Frontal cortex (tissue), 4 donors: Measurements from ENCODE around the gene DPP10. TPM values are rescaled to one million over a fixed set of nuclear protein-coding genes. Genes with fewer than 3 reads are reported as not detected.

Experiments used
- DNase-seq, 2 donors: peaks; one replicate each; pipeline ENCODE4 v3.0.0; 2012; ENCODE audit warnings: low spot score in 2 of 2
- FAIRE-seq: peaks from 2 replicates; lab custom pipeline; 2012; peaks lifted over from hg19 to GRCh38; lab: Jason Lieb, UNC
- total RNA-seq: library from RNA; depleted of rRNA; stranded (reverse); fragments of >200 nt; gene quantifications from one replicate; pipeline ENCODE4 v1.2.3, GENCODE V29; 2014
- donor health status: control.
- donor health status: control.
- donor health status: control.

DPP10 gene
- total RNA-seq, 1 donor from 2014 or later: 74.6 TPM

GRCh38 chr2:114577657-114578056 is 135.2 kb downstream of the DPP10 start:
- FAIRE-seq (no peak), DNase-seq (no peak)

GRCh38 chr2:114579542-114579941 is 137.1 kb downstream of the DPP10 start:
- DNase-seq (no peak), FAIRE-seq (no peak)

- no peak for DNase-seq
- FAIRE-seq: no peak
Measured at GRCh38 chr2:114580691-114581090, 138.2 kb downstream of the DPP10 start.

GRCh38 chr2:114598329-114598728 is 155.9 kb downstream of the DPP10 start:
- FAIRE-seq (no peak), DNase-seq (no peak)

- no peak for DNase-seq
- no peak for FAIRE-seq
Measured at GRCh38 chr2:114609203-114609602, 166.8 kb downstream of the DPP10 start.

- DNase-seq (no peak), FAIRE-seq (no peak)
Measured at GRCh38 chr2:114609801-114610200, 167.4 kb downstream of the DPP10 start.

GRCh38 chr2:114610677-114611076 is 168.2 kb downstream of the DPP10 start:
- FAIRE-seq (no peak), DNase-seq (no peak)

- DNase-seq (no peak), FAIRE-seq (no peak)
Measured at GRCh38 chr2:114614592-114614991, 172.2 kb downstream of the DPP10 start.

- FAIRE-seq: no peak
- no peak for DNase-seq
Measured at GRCh38 chr2:114628481-114628880, 186.0 kb downstream of the DPP10 start.

- FAIRE-seq: no peak
- DNase-seq: no peak
Measured at GRCh38 chr2:114631146-114631545, 188.7 kb downstream of the DPP10 start.

GRCh38 chr2:114642166-114642770 is 199.8 kb downstream of the DPP10 start:
- FAIRE-seq (no peak), DNase-seq (no peak)

- FAIRE-seq (no peak), DNase-seq (no peak)
Measured at GRCh38 chr2:114642988-114643553, 200.6 kb downstream of the DPP10 start.

- FAIRE-seq (no peak), DNase-seq (no peak)
Measured at GRCh38 chr2:114651933-114652332, 209.5 kb downstream of the DPP10 start.

GRCh38 chr2:114659880-114660279 is 217.4 kb downstream of the DPP10 start:
- no peak for DNase-seq
- FAIRE-seq: no peak

GRCh38 chr2:114661971-114662939 is 219.8 kb downstream of the DPP10 start:
- FAIRE-seq: no peak
- DNase-seq: peak in 1 of 2 donors; percentile 22

GRCh38 chr2:114668415-114668814 is 226.0 kb downstream of the DPP10 start:
- FAIRE-seq: no peak
- DNase-seq: no peak

- FAIRE-seq (no peak), DNase-seq (no peak)
Measured at GRCh38 chr2:114683251-114683650, 240.8 kb downstream of the DPP10 start.

- DNase-seq (no peak), FAIRE-seq (no peak)
Measured at GRCh38 chr2:114684403-114684802, 242.0 kb downstream of the DPP10 start.

- DNase-seq (no peak), FAIRE-seq (no peak)
Measured at GRCh38 chr2:114685102-114685501, 242.7 kb downstream of the DPP10 start.

GRCh38 chr2:114688241-114688640 is 245.8 kb downstream of the DPP10 start:
- no peak for DNase-seq
- no peak for FAIRE-seq

- no peak for DNase-seq
- FAIRE-seq: no peak
Measured at GRCh38 chr2:114698520-114698919, 256.1 kb downstream of the DPP10 start.
